NB4 (cell line): ENCODE measurements around the gene DNAJC3.

ENCODE experiments used
- CTCF ChIP-seq: IDR thresholded peaks from one replicate; pipeline ENCODE4 v1.5.1; 2012; ENCODE audit warnings: low read depth, low read length
- POLR2A ChIP-seq: IDR thresholded peaks from 2 replicates; pipeline ENCODE4 v1.6.1; 2011; ENCODE audit warnings: mild to moderate bottlenecking; ENCODE audit not compliant: insufficient read length; ENCODE audit errors: extremely low read depth

GRCh38 chr13:95833126-95833525 is 156.2 kb downstream of the DNAJC3 start:
- TF ChIP-seq CTCF (no peak), POLR2A (no peak)
